Stimulated activated CD4-positive, alpha-beta T cell treated with anti-CD3 and anti-CD28 coated beads, TNF-alpha, amount 100 ng/mL, for 1 hour (primary cell): Measurements from ENCODE around the gene USP5.
"Not testable (repeated sequence)": the region's sequence is repeated elsewhere in the genome, so short reads cannot be mapped to it uniquely, and the experiment has no call there.

ENCODE experiments used
- DNase-seq, 3 donors: peaks; one replicate each; pipeline ENCODE4 v3.0.0-alpha.2; 2020; ENCODE audit warnings: low read depth in 3 of 3, low spot score in 1 of 3

The USP5 gene

DNA sequence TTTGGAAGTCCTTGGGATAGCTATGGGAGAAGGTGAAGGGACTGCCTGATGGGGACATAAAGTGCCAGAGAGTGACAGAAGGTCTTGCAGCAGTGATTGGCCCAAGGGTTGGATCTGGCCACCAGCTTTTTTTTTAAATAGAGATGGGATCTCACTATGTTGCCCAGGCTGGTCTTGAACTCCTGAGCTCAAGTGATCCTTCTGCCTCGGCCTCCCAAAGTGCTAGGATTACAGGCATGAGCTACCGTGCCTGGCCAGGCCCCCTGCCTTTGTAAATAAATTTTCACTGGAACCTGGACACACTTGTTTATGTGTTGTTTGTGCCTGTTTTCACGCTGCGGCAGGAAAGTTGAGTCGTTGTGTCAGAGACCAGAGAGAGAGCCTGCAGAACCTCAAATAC lies 13.4 kb downstream of the USP5 start:
- not testable (repeated sequence) for DNase-seq

DNA sequence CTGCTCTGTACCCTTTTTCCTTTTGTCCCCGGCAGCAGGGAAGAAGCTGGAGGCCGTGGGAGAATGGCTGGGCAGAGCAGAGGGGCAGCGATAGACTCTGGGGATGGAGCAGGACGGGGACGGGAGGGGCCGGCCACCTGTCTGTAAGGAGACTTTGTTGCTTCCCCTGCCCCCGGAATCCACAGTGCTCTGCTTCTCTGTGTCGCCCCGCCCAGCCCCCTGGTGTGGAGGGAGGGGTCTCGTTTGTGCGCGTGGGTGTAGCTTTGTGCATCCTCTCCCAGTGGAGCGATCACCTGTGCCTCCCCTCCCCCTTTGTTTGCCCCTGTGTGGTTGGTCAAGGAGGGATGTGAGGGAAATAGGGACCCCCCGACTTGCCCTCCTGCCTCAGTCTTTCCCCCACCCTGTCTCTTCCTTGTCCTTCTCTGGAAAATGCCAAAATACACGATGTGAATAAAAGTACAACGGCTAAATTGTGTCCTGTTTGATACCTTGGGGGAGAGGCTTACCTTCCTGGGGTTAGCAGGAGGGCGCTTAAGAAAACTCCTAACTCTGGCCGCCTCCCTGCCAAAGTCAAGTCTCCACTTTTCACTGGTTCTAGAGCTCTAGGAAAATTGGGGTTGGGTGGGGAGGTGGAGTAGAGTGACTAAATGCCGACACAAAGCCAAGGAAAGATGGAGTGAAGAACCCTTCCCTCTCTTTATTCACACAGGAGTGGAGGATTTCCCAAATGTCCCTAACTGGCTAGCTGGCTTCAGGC lies 14.4 kb downstream of the USP5 start:
- DNase-seq, result no peak

DNA sequence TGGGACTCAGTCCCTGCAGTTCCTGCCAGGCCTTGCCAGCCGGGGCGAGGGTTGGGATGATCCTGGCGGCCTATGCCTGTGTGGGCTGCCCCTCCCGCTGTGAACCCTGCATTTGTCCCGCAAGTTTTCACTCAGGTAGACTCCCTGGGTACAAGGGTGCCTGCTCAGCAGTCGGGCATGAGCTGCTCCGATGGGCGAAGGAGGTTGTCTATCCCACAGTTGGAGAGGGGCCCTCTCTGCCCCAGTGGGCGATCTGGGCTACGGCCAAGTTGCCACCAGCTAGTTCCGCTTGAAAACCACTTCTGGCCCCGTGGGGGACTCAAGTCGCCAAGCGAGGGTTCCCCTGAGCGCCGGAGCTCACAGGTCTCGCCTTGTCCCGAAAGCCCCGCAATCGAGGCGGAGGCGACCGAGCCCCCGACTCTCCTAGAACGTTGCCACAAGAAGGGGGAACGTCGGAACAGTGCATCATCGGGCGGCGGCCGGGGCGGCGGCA lies 15.0 kb downstream of the USP5 start:
- peak in 1 of 3 donors; percentile 73 for DNase-seq

DNA sequence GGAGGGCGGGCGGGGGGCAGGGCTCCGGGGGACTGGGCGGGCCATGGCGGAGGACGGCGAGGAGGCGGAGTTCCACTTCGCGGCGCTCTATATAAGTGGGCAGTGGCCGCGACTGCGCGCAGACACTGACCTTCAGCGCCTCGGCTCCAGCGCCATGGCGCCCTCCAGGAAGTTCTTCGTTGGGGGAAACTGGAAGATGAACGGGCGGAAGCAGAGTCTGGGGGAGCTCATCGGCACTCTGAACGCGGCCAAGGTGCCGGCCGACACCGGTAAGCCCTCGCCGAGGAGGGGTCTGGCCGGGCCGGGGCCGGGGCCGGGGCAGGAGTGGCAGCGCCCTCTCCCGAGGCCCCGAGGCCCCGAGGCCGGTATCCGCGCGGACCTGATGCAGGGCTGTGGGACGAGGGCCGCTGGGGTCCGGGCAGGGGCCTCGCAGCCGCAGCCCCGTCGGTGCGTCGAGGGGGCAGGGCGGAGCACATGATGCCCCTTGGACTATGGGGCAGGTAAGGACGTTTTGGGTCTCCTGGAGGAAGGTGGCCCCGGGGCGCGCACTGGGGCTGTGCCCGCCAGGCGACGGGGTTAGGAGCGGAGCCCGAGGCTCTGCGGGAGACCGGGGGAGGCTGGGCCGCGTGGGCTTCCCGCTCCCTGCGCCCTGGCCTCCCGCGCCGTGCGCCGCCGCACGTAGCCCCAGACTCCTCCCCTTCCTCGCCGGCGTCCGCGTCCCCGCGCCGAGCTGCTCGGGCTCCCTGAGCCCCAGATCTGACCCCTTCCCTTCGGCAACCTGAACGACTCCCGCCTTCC lies 15.7 kb downstream of the USP5 start, which contains the start of gene TPI1:
TPI1 (plus strand) TSS at position 119 of the 798 bp plus-strand sequence; CDS start at position 155, 36 bp downstream.
- DNase-seq, result peak; percentile 49 to 66 (median 55)

DNA sequence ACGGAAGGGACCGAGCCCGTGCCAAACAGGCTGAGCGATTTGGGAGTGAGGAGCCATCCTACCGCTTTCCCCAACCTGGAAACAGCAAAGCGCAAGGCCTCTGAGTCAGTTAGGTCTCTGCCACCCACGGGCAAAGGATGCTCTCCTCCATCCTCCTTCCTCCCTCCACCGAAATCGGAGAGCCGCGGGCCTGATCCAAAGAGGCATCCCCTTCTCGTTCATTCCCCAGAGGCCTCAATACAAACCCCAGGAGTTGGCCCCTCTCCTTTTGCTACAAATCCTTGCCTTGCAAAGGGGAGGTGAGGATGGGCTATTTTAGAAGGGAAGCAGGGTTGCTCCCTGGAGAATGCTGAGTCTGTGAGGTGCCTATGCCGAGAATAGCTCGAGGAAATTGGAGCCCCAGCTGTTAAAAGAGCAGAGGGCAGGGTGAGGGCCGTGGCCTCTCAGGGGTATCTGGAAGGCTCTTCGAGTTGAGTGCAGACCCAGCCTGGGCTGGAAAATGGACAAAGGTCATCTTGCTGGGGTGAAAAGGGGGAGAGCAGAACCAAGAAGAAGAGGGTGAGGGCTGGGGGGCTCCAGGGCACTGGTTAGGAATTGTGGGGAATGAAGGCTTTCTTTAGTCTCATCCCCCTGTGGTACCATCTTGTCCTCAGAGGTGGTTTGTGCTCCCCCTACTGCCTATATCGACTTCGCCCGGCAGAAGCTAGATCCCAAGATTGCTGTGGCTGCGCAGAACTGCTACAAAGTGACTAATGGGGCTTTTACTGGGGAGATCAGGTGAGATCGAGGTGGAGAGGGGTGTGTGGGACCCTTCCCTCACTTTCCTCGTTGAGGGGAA lies 16.5 kb downstream of the USP5 start:
- no peak for DNase-seq

DNA sequence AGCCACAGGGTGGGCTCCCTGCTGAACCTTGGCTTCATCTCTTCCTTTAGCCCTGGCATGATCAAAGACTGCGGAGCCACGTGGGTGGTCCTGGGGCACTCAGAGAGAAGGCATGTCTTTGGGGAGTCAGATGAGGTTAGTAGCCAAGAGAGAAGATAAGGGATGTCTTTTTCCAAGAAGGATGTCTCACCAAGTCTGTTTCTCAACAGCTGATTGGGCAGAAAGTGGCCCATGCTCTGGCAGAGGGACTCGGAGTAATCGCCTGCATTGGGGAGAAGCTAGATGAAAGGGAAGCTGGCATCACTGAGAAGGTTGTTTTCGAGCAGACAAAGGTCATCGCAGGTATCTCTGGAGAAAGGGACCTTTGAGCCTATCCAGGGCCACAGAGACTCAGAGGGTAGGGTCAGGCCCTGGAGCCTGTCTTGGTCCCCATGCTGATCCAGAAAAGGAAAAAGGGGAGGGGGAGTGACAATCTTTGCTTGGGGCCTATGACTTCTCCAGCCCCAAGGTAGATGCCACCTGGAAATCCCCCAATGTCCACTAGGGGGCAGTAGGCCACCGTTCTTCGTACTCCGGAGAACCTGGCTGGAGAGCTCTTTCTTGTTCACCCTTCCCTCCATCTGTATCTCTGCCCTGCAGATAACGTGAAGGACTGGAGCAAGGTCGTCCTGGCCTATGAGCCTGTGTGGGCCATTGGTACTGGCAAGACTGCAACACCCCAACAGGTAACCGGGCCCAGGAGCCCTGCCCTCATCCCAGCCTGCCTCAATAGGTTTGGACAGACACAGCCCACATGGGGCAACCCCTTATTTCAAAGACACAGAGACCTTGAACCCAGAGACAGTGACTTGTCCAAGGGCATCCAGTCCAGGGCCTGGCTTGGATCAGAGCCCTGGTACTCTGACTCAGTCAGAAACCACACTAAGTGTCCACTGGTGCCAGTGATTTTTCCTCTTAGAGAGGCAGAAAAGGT lies 17.4 kb downstream of the USP5 start:
- peak; percentile 71 for DNase-seq

DNA sequence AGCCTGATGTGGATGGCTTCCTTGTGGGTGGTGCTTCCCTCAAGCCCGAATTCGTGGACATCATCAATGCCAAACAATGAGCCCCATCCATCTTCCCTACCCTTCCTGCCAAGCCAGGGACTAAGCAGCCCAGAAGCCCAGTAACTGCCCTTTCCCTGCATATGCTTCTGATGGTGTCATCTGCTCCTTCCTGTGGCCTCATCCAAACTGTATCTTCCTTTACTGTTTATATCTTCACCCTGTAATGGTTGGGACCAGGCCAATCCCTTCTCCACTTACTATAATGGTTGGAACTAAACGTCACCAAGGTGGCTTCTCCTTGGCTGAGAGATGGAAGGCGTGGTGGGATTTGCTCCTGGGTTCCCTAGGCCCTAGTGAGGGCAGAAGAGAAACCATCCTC lies 18.4 kb downstream of the USP5 start:
- DNase-seq, result not testable (repeated sequence)

DNA sequence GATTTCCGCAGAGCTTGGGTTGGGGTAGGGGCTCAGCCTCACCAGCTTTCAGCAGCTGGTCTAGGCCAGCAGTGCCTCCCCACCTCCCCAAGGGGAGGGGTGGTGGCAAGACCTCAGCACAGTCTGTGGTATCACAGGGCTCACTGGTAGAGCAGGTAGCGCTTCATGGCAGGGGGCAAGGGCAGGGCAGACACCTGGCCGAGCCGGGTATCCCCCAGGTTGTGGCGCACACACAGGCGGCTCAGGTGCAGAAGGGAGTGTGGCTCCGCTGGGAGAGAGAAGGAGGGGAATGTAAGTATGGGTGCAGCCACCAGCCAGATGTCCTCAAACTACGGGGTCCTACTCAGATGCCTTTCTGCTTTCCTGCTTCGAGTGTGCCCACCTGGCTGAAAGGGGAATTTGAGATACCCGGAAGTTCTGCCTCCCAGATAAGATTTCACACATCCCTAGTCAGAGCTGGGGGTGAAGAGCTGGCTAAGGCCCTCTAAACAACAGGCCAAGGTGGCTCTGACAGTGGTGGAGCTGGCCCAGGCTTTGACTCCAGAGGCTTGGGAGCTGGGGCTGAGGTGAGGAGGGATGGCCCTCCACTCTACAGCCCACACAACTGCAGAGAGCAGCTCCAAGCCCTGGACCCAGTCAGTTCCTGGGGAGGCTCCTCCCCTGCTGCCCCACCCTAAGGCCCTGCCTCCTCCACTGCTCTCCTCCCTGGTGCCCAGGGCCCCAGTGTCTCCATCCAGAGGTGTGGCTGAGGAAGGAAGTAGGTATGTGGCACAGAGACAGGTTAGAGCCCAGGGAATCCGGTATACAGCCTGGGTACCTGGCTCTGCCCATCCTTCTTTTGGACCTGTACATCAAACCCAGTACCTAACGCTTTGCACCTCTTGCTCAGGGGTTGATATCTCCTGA lies 19.4 kb downstream of the USP5 start:
- no peak for DNase-seq

DNA sequence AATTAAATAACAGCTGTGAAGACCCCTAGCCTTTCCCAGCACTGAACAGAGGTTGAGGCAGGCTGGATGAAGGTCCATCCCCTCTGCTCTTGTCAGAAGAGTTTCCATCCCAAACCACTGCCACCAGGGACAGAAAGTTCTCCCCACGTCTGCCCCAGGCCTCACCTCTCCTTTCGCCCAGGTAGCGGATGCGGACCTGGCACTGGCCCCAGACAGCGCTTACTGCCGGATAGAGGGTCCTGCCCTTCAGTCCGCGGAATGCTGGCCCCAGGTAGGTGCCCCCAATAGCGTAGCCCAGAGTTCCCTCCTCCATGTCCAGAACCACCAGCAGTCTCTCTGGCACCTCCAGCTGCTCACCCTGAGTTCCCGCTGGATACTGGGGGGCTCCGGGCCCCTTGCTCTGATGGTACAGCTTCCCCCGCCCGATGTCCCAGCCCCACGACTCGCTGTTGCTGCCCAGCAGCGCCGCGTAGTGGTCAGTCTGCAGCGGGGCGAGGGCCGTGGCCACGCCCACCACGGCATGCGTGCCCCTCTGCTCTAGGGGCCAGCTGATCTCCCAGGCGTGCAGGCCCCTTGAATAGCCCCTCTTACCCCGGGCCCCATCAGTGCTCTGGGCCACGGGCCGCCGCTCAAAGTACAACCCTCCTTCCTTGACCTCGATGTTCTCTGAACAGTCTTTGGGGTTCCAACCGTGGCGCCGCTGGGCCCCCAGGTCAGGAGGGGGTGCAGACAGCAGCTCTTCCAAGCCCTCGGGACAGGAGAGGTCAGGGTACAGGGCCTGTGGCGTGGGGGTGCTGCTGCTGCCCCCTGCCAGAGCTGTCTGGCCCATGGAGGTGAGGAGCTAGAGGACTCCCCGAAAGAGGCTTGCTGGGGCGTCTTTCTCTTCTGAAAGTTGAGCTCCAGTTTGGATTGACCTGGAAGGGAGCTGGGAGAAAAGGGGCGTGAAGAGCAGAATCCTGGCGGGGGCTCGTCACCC lies 20.4 kb downstream of the USP5 start:
- DNase-seq, result peak in 2 of 3 donors; percentile 70 to 81

DNA sequence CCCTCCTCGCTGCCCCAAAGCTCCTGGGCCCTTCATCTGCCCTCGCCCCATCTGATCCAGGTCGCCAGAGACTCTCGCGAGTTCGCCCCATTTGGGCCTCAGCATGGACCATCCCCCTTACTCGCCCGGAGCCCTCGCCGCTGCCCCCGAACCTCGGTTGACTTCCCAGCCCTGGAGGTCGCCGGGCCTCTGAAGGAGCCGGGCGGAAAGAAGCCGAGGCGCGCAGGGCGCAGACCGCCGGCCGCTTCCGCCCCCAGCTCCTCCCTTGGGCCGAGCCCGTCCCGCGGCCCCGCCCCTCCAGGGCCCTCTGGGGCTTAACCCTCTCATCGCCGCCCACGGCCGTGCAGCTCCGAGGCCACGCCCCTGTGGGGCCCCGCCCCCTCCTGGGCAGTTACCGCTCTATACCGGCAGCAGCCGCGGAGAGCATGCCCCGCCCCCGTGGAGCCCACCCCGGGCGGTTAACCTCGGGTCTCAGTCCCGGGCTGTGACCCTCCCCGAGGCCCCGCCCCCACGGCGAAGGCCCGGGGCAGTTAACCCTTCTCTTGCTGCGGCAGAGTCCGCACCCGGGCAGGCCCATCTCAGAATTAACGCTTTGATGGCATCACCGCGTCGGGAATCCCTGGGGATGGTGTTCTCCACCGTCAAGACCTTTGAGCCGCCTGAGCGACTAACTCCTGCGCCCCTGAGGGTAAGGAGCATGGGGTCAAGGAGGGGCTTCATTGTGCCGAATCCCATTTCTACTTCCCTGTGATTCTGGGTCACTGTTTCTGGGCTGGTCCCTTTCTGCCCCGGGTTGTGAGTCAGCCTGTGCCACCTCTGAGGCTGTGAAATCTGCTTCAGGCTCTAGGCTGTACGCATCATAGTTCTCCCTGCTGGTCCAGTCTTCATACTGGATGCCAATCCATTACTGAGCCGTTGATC lies 21.4 kb downstream of the USP5 start, which contains the start of gene SPSB2:
SPSB2 (minus strand) TSS at position 210 of the 921 bp plus-strand sequence. CDS start 402 bp downstream, outside the sequence.
- peak; percentile 96 to 99 (median 96) for DNase-seq

DNA sequence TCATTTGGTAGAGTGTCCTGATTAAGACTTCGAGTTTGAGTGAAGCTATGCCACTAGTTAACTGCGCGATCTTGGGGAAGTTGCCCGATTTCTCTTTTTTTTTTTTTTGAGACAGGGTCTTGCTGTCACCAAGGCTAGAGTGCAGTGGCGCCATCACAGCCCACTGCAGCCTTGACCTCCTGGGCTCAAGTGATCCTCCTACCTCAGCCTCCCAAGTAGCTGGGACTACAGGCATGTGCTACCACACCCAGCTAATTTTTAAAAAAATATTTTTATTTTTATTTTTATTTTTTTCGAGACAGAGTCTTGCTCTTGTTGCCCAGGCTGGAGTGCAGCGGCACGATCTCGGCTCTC lies 22.0 kb downstream of the USP5 start:
- not testable (repeated sequence) for DNase-seq

DNA sequence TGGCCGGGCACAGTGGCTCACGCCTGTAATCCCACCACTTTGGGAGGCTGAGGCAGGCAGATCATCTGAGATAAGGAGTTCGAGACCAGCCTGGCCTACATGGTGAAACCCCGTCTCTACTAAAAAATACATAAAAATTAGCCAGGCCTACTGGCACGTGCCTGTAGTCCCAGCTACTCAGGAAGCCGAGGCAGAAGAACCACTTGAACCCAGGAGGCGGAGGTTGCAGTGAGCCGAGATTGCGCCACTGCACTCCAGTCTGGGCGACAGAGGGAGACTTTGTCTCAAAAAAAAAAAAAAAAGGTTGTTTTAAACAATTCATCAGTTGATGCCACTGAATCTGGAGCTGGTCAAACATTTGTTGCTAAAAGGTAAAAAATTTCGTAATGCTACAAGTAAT lies 27.9 kb downstream of the USP5 start:
- DNase-seq, result not testable (repeated sequence)

DNA sequence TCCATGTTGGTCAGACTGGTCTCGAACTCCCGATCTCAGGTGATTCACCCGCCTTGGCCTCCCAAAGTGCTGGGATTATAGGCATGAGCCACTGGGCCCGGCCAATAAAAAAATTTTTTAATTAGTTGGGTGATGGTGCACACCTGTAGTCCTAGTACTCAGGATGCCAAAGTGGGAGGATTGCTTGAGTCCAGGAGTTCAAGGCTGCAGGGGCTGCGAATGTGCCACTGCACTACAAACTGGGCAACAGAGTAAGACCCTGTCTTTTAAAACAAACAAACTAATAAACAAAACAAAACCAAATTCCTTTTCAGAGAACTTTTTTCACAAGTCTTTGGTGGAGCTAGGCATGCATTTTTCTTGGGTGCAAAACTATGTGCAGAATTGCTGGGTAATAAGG lies 31.3 kb downstream of the USP5 start:
- no peak for DNase-seq

DNA sequence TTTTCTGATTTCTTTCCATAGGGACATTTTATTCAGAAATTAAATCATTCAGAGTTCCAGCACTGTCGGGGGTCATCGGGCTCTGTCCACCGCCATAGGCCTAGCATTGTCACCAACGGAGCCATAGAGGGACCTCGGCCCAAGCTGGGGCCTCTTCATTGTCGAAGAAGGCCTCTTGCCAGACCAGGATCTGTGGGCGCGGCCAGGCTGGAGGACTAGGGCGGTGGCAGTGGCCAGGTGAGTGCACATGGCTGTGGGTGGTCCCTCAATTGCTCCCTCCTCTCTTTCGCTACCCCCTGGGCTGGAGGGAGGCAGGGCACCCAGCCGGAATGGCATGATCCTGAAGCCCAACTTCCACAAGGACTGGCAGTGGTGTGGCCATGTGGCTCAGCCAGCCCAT lies 31.7 kb downstream of the USP5 start:
- DNase-seq, result no peak

DNA sequence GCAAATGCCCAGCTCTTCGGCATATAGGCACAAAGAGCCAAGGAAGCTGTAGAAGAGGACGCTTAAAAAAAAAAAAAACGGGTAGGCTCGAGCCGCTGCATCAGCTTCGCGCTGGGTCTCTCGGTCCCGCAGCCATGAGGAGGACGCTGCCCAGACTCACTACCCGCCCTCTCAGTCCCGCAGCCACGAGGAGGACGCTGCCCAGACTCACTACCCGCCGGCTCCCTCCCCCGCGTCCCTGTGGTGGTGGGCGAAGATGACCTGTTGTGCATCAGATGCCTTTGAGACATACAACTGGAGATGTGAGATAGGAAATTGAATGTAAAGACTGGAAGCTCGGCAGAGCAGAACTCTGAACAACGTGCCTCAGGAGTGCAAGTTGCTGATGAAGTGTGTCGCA lies 32.6 kb downstream of the USP5 start:
- no peak for DNase-seq

DNA sequence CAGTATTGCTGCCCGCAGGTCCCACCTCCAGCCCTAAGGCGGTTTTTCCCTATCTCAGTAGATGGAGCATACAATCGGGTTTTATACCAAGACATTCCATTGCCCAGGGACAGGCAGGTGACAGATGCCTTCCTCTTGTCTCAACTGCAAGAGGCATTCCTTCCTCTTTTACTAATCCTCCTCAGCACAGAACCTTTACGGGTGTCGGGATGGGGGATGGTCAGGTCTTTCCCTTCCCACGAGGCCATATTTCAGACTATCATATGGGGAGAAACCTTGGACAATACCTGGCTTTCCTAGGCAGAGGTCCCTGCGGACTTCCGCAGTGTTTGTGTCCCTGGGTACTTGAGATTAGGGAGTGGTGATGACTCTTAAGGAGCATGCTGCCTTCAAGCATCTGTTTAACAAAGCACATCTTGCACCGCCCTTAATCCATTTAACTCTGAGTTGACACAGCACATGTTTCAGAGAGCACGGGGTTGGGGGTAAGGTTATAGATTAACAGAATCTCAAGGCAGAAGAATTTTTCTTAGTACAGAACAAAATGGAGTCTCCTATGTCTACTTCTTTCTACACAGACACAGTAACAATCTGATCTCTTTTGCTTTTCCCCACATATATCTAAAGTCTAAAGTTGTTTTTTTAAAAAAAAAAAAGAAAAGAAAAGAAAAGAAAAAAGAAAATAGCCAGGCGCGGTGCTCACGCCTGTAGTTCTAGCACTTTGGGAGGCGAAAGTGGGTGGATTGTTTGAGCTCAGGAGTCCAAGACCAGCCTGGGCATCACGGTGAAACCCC lies 34.5 kb downstream of the USP5 start:
- DNase-seq, result not testable (repeated sequence)
